ENCODE data around the gene JAM3.
"Not testable (repeated sequence)": the region's sequence is repeated elsewhere in the genome, so short reads cannot be mapped to it uniquely, and the experiment has no call there.

The JAM3 gene

DNA sequence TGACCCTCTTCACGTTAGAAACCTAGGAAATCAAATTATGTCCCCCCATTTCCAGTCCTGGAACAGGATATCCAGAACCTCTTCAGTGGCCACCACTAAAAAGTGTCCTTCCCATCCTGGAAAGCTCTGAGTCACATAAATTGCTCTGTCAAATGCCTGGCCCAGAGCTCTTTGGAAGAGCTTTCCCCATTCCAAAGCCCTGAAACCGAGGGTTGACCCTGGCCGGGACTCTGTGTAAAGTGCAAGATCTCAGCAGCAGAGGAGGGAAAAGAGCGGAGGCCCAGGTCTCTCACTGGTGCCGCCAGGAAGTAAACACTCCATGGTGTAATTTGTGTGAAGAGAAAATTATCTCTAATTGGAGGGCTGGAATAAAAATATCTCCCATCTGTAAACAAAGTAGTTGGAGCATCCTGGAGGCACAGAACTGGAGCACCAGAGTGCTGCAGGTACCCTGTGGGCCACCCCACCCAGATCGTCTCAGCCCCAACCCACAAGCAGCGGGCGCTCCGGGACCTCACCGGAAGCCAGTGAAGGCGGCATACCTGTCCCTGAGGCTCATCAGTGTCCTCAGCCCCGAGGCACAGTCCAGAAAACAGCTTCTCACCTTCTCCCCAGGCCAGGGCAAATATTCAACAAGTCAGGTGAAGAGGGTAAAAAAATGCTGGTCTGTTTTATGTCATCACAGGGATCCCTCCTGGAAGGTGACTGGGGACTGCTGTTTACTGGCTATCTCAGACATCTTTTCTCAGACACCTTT is 4.7 kb upstream of the JAM3 start:
- no peak for DNase-seq

DNA sequence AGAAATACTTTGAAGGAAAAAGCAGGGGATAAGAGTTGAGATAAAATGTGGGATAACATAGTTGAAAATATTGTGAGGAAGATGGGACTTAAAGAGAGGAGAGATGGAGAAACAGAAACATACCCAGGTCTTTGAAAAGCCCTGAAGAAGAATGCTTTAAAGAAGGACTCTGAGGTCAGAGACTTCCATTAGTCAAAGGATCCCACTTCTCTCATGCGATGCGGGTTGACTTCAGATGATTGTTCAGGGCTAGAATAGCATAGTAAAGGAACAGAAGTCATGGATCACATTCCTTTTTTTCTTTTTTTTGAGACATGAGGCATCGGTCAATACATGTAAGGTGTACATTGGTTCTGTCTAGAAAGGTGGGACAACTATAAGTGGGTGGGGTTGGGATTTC is 3.5 kb upstream of the JAM3 start:
- DNase-seq, result no peak

DNA sequence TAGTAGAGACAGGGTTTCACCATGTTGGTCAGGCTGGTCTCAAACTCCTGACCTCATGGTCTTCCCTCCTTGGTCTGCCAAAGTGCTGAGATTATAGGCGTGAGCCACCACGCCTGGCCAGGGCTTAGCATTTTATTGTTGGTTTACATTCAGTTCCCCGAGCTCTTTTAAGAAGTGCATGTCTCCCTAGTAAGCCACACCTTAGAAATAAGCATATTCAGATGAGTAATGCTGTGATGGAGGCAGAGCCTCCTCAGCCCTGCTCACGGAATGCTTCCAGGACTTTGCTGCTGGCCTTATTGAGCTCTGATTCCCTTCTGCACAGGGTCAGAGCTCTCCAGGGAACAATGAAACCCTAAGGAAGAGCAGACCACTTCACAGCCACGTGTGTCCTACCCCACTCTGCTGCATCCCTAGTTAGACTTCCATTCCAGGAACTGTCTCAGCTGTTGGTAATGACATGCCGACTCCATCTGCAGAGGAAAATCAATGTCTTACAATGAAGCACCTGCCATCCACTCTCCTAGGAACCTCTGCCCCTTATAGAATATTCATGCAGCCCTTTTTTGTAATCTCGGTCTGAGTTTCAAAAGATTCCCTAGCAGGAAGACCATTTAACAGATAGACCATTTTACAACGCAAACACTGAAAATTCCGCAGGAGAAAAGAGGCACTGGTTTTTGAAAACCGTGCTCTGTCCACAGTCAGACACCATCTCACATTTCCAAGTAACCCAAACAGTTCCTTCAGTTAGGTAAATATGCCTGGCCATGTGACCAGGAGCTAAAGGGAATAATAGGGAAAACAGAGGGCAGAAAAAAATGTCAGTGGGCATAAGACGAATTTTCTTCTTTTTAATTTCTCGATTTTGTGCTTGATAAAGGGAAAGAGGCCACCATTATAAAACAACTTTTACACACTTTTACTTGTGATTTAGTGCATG is 1.7 kb upstream of the JAM3 start:
- no peak for DNase-seq

DNA sequence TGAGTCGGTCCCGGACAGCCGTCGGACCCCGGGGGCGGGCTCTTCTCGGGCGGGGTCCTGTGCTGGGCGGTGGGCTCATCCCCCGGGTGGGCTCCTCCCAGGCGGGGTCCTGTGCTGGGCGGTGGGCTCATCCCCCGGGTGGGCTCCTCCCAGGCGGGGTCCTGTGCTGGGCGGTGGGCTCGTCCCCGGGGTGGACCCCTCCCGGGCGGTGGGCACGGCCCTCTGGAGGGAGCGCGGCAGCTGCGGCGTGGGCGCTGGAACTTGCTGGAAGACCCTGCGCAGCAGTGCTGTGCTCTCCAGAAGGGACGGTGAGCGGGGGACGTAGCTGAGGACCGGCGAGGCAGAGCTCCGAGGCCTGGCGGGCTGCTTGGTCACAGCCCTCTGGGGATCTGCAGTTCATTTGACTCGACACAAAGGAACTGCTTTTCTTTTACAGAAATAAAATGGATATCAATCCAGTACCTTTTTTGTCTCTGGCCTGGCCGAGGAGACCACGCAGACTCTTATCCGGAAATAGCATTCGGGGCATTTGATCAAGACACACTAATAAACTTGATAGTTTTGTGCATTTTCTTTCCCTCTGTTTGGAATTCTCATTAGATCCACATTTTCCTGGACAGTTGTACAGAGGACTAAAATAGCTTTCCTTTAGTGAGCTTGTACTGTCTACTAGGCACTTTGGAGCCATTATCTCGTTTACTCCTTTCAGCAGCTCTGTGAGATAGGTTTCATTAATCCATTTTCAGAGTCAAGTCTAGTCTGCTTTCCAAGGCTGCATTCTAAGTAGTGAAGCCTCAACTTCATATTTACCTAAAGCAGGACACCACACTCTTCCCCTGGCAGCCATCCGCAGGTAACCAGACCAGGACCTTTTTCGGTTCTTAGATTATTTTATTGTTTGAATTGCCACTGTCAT is 812 bp downstream of the JAM3 start:
- no peak for DNase-seq

DNA sequence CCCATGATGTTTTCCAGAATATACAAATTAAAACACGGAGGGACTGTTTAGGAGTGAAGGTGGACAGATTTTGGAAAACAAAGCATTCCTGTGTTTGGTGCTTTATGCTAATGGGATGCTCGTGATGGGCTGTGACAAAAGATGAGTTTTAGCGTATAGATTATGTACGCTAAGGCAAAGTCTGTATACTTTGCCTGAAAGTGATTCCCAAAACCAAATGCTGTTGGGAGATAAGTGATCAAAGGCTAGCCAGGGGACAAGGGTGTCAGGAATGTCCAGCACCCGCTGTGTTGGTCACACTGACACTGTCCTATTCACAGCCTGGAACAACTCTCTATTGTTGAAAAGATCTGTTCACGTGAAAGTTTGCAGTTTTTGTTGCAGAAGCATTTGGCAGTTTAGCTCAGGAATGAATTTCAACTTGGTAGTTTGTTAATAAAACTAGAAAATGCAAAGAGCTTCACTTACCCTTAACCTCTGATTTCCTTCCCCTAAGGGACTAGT is 1.5 kb downstream of the JAM3 start:
- no peak for DNase-seq

DNA sequence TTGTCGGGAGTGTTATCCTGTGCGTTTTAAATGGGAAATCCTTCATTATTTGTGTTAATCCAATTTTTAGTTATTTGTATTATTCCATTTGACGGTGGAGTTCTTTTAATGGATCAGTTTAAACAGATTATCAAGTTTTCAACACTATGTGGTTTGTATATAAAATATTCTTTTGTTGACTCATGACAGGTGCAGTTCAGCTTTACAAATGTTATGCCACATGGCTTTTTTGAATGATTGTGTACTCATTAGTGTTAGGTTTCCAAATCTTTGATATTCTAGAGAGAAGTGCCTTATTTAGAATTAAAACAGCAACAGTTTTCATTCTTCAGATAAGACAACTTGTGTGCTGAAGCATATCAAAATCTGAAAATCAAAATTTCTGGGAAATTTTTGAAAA is 2.4 kb downstream of the JAM3 start:
- no peak for DNase-seq

DNA sequence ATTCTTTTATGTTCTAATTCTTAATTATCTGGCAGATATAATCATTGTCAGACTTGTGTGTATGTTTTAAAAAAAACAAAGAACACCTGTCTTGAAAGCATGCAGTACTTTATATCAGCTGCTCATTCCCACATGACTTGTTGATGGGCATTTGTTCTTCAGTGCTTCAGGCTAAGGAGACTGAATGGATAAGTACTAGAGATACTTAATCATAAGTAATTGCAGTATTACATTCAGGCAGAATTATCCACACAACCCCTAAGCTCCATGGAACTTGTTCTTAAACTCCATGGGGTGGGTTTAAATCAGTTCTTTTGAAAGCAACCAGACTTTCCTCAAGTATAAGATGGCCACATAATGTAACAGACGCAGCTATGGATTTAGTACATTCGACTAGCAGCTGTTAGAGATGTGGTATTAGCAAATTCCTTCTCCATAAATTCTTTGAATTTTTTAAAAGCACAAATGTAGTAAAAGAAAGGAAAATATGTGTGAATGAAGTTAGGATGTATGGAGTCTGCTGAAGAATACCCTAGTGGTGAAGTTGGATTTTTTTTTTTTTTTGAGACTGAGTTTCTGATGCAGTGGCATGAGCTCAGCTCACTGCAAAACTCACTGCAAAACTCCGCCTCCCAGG is 3.0 kb downstream of the JAM3 start:
- no peak for DNase-seq

DNA sequence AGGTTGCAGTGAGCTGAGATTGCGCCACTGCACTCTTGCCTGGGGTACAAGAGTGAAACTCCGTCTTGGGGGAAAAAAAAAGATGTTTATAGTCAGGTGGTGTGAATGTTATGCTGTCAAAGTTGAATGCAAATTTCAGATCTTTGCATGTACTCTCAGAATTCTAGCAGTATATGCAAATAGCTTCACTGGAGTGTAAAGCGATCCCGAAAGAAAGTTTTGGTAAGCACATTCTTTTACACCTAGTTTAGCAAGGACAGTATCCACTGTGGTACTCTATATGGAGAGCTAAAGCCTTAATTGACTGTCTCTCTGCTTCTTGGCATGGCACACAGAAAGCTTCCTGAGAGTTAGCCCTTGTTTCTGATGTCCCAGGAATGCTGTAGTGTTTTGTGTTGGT is 4.0 kb downstream of the JAM3 start:
- no peak for DNase-seq

DNA sequence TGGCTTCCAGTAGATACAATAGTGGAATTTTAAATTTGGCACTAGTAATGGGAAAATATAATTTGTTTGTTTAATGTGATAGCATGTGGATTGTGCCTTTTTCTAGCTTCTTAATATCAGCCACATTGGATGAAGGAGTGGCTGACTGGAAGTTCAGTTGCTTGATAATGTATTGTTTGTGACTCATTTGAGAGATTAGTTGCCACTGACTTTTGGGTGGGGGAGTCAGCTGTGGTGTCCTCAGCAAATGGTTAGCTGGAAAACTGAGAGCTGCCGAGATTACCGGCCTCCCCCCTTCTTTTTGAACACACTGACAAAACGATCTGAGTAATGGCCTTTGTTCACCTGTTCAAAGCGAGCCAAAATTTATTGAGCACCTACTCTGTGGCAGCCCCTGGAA is 5.5 kb downstream of the JAM3 start:
- DNase-seq, result no peak

DNA sequence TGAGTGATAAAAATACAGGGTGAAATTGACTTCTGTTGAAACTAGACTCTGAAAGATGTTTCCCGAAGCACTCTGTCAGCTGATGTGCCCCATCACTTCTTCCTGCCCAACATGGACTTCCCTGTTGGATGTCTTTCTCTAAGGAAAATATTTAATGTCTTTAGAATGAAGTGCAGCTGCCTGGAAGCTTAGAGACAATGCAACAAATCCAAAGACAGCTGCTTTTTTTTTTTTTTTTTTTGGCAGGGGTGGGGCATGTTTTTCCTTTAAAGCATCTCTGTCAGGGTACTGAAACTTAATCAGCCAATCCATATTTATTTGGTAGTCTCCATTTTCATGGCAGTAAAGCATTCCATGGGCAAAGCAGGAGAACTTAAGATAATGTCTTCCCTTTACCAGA is 5.9 kb downstream of the JAM3 start:
- no peak for DNase-seq

DNA sequence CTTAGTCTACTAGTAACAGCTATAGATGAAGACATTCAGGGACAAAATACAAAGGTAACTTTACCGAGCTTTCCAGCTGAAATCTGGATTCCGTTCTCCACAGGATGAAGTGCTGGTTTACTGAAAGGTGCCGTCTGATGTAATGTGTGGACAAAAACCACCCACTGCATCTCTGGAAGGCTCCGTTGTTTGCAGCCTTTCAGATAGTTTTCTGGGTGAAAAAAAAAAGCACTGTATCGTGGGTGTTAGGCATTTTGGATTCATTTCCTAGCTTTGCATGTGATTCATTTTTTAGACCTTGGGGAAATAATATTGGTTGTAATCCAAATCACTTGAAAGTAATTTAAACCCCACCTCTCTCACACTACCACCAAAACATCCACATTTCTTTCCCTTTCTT is 10.4 kb downstream of the JAM3 start:
- no peak for DNase-seq

DNA sequence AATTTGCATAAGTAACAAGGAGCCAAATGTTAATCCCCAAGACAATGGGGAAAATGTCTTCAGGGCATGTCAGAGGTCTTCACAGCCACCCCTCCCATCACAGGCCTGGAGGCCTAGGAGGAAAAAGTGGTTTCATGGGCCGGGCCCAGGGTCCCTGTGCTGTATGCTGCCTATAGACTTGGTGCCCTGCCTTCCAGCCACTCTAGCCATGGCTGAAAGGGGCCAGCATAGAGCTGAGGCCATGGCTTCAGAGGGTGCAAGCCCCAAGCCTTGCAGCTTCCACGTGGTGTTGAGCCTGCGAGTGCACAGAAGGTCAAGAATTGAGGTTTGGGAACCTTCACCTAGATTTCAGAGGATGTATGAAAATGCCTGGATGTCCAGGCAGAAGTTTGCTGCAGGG is 12.4 kb downstream of the JAM3 start:
- DNase-seq, result not testable (repeated sequence)

DNA sequence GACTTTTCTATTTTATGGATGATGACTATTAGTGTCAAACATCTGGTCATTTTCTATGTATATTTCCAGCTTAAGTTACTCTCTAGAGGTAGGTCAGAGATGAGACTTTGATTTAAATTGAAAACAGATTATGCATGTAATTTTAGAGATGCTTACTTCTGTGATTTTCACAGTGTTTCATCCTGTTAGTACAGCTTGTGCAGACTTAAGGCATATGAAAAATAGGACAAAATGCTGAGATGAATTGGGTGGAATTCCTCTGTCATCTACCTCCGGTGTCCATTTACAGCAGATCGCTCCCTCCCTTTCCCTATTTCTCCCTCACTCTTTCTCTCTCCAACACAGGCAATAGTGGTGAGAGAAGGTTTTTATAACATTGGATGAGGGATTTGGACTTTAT is 14.1 kb downstream of the JAM3 start:
- no peak for DNase-seq

DNA sequence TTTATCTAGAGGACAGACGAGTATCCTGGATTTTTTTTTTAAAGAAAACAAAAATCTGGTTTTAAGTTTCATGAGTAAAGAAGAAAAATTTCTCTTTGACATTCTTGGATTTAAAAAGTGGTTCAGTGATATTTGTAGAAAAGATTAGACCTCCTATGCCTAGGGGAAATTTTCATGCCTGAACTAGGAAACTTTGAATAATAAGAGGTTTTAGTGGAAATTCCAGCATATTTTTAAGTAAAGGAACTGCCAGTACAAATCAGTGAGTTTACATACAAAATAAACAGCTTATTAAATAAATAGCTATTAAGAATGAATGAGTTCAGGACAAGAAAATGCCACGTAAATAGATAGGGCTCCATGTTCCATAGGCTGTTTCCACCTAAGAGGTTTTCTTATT is 17.5 kb downstream of the JAM3 start:
- DNase-seq, result no peak

DNA sequence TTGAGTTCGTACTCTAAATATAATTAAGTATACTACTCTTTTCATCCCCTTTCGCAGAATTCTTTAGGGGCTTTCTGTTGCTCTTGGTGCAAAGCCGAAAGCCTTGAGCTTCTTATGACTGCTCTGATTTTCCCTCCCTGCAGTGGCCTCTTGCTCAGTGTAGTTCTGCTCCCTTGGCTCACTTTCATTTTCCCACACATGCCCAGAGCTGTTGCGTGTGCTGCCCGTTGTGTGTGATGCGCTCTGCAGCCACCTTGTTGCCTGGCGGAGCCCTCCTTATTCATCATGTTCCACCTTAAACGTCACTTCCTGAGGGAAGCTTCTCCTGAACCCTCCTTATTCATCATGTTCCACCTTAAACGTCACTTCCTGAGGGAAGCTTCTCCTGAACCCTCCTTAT is 23.1 kb downstream of the JAM3 start:
- DNase-seq, result not testable (repeated sequence)

DNA sequence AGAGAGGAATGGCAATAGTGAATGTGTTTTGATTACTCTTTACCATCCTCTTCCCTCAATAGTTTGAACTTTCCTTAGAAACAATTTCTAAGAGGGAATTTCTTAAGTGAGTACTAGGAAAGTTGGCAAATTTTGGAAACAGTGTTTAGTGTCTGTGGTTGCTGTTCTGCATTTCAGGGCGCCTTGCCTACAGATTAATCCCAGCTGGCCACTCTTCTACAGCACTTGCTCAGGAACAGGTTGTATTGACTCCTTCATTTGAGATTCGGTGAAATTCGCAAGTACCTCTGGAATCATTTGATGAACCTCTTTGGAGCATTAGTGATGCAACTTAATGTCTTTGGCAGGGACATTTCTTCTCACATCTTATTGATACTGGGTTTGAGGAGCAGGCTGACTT is 28.3 kb downstream of the JAM3 start:
- DNase-seq, result no peak

DNA sequence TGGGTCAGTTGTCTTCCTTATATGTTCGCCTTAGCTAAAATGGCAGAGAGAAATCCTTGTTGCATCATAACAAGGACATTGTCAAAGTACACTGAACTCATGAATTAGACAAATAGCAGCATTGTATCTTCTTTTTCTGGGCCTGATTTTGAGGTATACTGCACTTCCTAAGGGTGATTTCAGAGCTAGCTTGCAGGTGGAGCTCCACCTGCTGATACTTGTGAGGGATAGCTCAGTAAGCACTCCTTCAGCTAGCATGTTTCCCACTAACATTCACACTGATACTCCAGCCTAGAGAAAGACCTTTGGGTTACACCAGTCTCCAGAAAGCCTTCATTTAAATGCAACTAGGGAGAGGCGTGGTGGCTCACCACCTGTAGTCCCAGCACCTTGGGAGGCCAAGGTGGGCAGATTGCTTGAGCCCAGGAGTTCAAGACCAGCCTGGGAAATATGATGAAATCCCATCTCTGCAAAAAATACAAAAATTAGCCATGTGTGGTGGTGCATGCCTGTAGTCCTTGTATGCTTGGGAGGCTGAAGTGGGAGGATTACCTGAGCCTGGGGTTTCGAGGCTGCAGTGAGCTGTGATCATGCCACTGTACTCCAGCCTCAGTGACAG is 29.8 kb downstream of the JAM3 start:
- DNase-seq, result peak; percentile 15

DNA sequence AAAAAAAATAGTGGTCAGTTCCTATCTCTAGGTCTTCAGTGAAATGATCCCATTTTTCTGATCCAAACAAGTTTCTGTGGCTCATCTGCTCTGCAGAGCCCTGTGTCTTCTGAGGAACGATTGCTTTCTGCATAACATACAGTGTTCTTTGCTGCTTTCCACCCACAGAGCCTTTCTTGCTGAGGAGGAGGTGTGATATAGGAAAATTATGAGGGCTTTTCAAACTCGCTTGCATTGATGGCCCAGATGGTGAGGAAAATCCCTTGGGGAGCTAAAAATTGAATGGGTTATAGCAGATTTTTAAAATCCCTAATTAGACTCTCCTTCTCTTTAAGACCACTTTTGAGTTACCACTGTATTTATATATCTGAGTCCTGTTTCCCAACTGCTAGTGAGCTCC is 31.3 kb downstream of the JAM3 start:
- DNase-seq, result no peak

DNA sequence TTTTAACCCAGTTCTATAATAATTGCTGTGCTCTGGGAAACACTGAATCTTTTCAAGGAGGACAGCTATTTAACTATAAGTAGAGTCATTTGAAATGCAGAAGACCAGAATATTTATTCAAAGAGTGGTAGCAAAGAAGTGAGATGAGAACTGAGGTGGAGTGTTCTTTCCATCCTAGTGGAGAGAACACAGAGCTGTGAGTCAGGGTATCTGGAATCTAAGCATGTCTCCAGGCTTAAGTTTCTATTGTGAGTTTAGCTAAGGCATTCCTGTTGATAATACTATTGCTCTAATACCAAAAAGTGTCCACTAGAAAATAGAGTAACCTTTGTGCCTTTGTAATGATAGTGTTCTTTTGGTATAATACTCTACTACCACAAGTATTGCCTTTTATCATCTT is 32.4 kb downstream of the JAM3 start:
- DNase-seq, result no peak

DNA sequence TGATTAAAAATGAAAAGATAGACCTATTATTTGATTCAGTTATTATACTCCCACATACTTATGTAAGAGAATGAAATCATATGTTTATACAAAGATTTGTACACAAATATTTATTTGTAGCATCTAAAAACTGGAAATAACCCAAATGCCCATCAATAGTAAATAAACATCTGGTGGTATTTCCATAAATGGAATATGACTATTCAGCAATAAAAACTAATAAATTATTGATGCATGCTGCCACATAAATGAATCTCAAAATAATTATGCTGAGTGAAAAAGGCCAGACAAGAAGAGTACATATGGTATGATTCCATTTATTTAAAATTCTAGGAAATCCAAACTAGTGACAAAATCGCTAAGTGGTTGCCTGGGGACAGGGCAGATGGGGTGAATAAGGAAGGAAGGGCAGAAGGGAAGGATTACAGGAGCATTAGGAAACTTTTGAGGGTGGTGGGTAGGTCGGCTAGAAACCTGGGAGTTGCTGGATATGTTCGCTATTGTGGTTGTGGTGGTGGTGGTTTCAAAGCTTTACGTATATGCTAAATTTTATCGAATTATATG is 41.5 kb downstream of the JAM3 start:
- DNase-seq, result no peak

DNA sequence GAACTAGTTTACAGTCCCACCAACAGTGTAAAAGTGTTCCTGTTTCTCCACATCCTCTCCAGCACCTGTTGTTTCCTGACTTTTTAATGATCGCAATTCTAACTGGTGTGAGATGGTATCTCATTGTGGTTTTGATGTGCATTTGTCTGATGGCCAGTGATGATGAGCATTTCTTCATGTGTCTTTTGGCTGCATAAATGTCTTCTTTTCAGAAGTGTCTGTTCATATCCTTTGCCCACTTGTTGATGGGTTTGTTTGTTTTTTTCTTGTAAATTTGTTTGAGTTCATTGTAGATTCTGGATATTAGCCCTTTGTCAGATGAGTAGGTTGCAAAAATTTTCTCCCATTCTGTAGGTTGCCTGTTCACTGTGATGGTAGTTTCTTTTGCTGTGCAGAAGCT is 44.9 kb downstream of the JAM3 start:
- DNase-seq, result not testable (repeated sequence)

DNA sequence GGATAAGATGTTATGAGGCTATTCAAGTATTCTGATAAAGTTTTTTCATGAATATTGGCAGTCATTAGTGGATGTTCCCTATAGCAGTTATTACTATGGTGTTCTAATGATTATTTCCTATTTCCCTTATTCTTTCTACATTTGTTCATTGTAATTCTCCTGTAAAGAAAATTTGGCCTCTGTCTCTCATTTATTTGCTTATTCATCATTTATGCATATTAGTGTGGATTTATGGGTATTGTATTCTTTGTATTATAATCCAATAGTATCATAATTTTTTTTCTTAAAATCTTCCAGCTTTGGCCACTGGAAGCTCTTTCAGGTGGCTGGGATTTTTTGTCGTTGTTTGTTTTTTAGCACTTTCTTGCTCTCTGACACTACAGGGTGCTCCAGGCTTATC is 47.3 kb downstream of the JAM3 start:
- no peak for DNase-seq
